HEK293 (cell line): ENCODE results near the gene ZNF479.
"Not testable (repeated sequence)": the region's sequence is repeated elsewhere in the genome, so short reads cannot be mapped to it uniquely, and the experiment has no call there.

Source experiments
- CTCF ChIA-PET: fragments of 350-600 bp; formaldehyde crosslinking; extraction: SDS; loops from one replicate; lab custom pipeline; 2021; ENCODE audit warnings: antibody characterized with exemption; lab: Yijun Ruan, JAX
- POLR2A ChIA-PET: fragments of 300-600 bp; formaldehyde crosslinking; extraction: SDS; loops from one replicate; lab custom pipeline; 2020; ENCODE audit warnings: antibody characterized with exemption, inconsistent platforms; lab: Yijun Ruan, JAX
- H3K27ac ChIP-seq: fragments of 200-500 bp; sonication (Bioruptor generic); 2 replicates; pipeline ENCODE4 v1.5.1; 2014; ENCODE audit warnings: low read depth, low read length, control low read depth, inconsistent platforms; ENCODE audit errors: extremely low read depth
- H3K36me3 ChIP-seq, 2 experiments: fragments of 200-500 bp in 1 of 2; sonication (Bioruptor generic) in 1 of 2; 1 replicate in 1 of 2; 2 replicates in 1 of 2; pipeline ENCODE4 v1.5.1; 2014 to 2017; ENCODE audit warnings: inconsistent platforms in 2 of 2, low read length in 2 of 2; ENCODE audit not compliant: control insufficient read depth in 2 of 2, insufficient read depth in 1 of 2
- H3K4me1 ChIP-seq: fragments of 200-500 bp; sonication (Bioruptor generic); 2 replicates; pipeline ENCODE4 v1.5.1; 2014; ENCODE audit warnings: mild to moderate bottlenecking, low read length, inconsistent platforms; ENCODE audit not compliant: control insufficient read depth, insufficient read depth
- H3K4me3 ChIP-seq: 2 replicates; pipeline ENCODE4 v1.5.1; 2011; ENCODE audit warnings: low read depth, mild to moderate bottlenecking, control low read depth, low read length, moderate library complexity
- H3K9me3 ChIP-seq: fragments of 200-500 bp; sonication (Bioruptor generic); 2 replicates; pipeline ENCODE4 v1.5.1; 2014; ENCODE audit warnings: low read depth, low read length, inconsistent platforms; ENCODE audit not compliant: control insufficient read depth, insufficient read depth
- KLF1 ChIP-seq: fragments of 450-650 bp; formaldehyde crosslinking; IDR thresholded peaks from 2 replicates; pipeline ENCODE4 v1.5.1; 2016; ENCODE audit warnings: missing biosample characterization, missing genetic modification characterization
- SETDB1 ChIP-seq: IDR thresholded peaks from one replicate; pipeline ENCODE4 v1.6.1; 2017; ENCODE audit warnings: mild to moderate bottlenecking, low read length, moderate library complexity, mixed read lengths; ENCODE audit not compliant: insufficient read length
- ZNF274 ChIP-seq, 2 experiments: fragments of 200-500 bp in 1 of 2; fragments of 450-650 bp in 1 of 2; sonication (Bioruptor generic) in 1 of 2; formaldehyde crosslinking in 1 of 2; IDR thresholded peaks; 2 replicates each; pipeline versions ENCODE4 v1.5.1 to v1.6.1; 2014 to 2016; ENCODE audit warnings: borderline replicate concordance in 1 of 2, inconsistent platforms in 1 of 2, low read length in 1 of 2, missing biosample characterization in 1 of 2, missing genetic modification characterization in 1 of 2
- ZNF311 ChIP-seq: fragments of 450-650 bp; formaldehyde crosslinking; IDR thresholded peaks from 2 replicates; pipeline ENCODE4 v1.5.1; 2017; ENCODE audit warnings: missing biosample characterization, missing genetic modification characterization, borderline replicate concordance
- ZNF600 ChIP-seq: fragments of 450-650 bp; formaldehyde crosslinking; IDR thresholded peaks from 2 replicates; pipeline ENCODE4 v1.5.1; 2016; ENCODE audit warnings: missing biosample characterization, missing genetic modification characterization
- ZNF629 ChIP-seq: fragments of 450-650 bp; formaldehyde crosslinking; IDR thresholded peaks from 2 replicates; pipeline ENCODE4 v1.5.1; 2017; ENCODE audit warnings: missing biosample characterization, missing genetic modification characterization
- TF ChIP-seq, protein P1 (sequence below): fragments of 450-650 bp; formaldehyde crosslinking; IDR thresholded peaks from 2 replicates; pipeline ENCODE4 v1.5.1; 2017; ENCODE audit warnings: missing biosample characterization, missing genetic modification characterization
- TF ChIP-seq, protein P2 (sequence below): fragments of 450-650 bp; formaldehyde crosslinking; IDR thresholded peaks from 2 replicates; pipeline ENCODE4 v1.5.1; 2017; ENCODE audit warnings: missing biosample characterization, missing genetic modification characterization
- TF ChIP-seq, protein P3 (sequence below): fragments of 450-650 bp; formaldehyde crosslinking; IDR thresholded peaks from 2 replicates; pipeline ENCODE4 v1.5.1; 2017; ENCODE audit warnings: missing biosample characterization, missing genetic modification characterization
- TF ChIP-seq, protein P4 (sequence below): fragments of 450-650 bp; formaldehyde crosslinking; IDR thresholded peaks from 2 replicates; pipeline ENCODE4 v1.5.1; 2017; ENCODE audit warnings: missing biosample characterization, mild to moderate bottlenecking, missing genetic modification characterization, moderate library complexity

The ZNF479 gene

DNA sequence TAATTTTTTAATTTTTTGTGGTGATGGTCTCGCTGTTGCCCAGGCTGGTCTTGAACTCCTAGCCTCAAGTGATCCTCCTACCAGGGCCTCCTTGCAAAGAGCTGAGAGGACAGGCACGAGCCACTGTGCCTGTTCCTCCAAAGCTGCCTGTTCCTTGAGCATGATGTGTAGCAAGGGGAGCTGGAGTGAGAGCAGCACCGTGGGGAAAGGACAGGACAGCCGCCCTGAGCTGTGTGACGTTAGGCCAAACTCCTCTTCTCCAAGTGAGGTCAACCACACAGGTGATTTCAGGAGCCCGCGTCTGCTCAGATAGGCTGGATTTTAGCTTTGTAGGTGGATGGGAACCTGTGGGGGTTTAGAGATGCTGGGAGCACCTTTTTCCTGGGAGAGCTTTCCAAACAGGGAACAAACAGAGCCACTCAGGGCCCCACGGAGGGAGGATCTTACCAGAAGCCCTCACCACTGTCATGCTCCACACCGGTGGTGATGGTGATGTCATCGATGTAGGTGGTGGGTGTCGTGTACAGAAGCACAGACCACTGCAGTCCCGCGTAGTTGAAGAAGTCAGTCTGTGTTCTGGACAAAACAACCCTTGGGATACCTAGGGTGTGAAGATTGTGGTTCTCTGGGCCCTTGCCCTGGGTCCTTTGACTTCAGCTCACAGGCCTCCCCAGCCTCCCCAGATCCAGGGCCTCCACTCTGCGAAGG lies 44.8 kb upstream of the ZNF479 start (continued):
- TF ChIP-seq, protein P1, sequence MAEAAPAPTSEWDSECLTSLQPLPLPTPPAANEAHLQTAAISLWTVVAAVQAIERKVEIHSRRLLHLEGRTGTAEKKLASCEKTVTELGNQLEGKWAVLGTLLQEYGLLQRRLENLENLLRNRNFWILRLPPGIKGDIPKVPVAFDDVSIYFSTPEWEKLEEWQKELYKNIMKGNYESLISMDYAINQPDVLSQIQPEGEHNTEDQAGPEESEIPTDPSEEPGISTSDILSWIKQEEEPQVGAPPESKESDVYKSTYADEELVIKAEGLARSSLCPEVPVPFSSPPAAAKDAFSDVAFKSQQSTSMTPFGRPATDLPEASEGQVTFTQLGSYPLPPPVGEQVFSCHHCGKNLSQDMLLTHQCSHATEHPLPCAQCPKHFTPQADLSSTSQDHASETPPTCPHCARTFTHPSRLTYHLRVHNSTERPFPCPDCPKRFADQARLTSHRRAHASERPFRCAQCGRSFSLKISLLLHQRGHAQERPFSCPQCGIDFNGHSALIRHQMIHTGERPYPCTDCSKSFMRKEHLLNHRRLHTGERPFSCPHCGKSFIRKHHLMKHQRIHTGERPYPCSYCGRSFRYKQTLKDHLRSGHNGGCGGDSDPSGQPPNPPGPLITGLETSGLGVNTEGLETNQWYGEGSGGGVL (tag by site-specific recombination): no peak
- TF ChIP-seq, protein P2, sequence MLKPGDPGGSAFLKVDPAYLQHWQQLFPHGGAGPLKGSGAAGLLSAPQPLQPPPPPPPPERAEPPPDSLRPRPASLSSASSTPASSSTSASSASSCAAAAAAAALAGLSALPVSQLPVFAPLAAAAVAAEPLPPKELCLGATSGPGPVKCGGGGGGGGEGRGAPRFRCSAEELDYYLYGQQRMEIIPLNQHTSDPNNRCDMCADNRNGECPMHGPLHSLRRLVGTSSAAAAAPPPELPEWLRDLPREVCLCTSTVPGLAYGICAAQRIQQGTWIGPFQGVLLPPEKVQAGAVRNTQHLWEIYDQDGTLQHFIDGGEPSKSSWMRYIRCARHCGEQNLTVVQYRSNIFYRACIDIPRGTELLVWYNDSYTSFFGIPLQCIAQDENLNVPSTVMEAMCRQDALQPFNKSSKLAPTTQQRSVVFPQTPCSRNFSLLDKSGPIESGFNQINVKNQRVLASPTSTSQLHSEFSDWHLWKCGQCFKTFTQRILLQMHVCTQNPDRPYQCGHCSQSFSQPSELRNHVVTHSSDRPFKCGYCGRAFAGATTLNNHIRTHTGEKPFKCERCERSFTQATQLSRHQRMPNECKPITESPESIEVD (tag by site-specific recombination): no peak
- no peak for TF ChIP-seq ZNF629 (tag by site-specific recombination)
- no peak for TF ChIP-seq ZNF311 (tag by site-specific recombination)

DNA sequence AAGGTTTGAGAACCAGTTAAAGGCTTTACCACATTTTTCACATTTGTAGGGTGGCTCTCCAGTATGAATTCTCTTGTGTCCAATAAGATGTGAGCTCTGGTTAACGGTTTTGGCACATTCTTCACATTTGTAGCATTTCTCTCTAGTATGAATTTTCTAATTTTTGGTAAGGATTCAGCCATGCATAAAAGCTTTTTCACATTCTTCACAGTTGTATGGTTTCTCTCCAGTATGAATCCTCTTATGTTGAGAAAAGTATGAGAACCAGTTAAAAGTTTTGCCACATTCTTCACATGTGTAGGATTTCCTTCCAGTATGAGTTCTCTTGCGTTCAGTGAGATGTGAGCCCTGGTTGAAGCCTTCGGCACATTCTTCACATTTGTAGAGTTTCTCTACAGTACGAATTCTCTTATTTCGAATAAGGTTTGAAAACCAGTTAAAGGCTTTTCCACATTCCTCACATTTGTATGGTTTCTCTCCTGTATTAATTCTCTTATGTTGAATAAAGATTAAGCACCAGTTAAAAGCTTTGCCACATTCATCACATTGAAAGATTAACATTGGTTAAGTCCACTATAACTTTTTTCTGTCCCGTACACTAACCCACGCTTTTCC lies 33.2 kb upstream of the ZNF479 start:
- POLR2A ChIA-PET: no interaction called here
- CTCF ChIA-PET: no interaction called here
- Histone ChIP-seq H3K4me1 (no peaks in the 10 kb centered on the region), H3K4me3 (no peak overlapping the region), H3K27ac (no peak overlapping the region), H3K9me3 (no peaks in the 10 kb centered on the region), H3K36me3 (no peaks in the 10 kb centered on the region)
- TF ChIP-seq, protein P3, sequence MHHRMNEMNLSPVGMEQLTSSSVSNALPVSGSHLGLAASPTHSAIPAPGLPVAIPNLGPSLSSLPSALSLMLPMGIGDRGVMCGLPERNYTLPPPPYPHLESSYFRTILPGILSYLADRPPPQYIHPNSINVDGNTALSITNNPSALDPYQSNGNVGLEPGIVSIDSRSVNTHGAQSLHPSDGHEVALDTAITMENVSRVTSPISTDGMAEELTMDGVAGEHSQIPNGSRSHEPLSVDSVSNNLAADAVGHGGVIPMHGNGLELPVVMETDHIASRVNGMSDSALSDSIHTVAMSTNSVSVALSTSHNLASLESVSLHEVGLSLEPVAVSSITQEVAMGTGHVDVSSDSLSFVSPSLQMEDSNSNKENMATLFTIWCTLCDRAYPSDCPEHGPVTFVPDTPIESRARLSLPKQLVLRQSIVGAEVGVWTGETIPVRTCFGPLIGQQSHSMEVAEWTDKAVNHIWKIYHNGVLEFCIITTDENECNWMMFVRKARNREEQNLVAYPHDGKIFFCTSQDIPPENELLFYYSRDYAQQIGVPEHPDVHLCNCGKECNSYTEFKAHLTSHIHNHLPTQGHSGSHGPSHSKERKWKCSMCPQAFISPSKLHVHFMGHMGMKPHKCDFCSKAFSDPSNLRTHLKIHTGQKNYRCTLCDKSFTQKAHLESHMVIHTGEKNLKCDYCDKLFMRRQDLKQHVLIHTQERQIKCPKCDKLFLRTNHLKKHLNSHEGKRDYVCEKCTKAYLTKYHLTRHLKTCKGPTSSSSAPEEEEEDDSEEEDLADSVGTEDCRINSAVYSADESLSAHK (tag by site-specific recombination): no peak
- no peak for TF ChIP-seq ZNF600 (tag by site-specific recombination)
- peak; percentile 57 for TF ChIP-seq ZNF274 (IDR thresholded peaks at IDR 0.05; ENCODE audit: low read length)
- TF ChIP-seq ZNF274 (tag by site-specific recombination; IDR thresholded peaks at IDR 0.05; ENCODE audit: borderline replicate concordance): no peak
- TF ChIP-seq, protein P4, sequence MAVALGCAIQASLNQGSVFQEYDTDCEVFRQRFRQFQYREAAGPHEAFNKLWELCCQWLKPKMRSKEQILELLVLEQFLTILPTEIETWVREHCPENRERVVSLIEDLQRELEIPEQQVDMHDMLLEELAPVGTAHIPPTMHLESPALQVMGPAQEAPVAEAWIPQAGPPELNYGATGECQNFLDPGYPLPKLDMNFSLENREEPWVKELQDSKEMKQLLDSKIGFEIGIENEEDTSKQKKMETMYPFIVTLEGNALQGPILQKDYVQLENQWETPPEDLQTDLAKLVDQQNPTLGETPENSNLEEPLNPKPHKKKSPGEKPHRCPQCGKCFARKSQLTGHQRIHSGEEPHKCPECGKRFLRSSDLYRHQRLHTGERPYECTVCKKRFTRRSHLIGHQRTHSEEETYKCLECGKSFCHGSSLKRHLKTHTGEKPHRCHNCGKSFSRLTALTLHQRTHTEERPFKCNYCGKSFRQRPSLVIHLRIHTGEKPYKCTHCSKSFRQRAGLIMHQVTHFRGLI (tag by site-specific recombination): no peak
- peak; percentile 69 for TF ChIP-seq SETDB1
- no peak for TF ChIP-seq KLF1 (tag by site-specific recombination)

DNA sequence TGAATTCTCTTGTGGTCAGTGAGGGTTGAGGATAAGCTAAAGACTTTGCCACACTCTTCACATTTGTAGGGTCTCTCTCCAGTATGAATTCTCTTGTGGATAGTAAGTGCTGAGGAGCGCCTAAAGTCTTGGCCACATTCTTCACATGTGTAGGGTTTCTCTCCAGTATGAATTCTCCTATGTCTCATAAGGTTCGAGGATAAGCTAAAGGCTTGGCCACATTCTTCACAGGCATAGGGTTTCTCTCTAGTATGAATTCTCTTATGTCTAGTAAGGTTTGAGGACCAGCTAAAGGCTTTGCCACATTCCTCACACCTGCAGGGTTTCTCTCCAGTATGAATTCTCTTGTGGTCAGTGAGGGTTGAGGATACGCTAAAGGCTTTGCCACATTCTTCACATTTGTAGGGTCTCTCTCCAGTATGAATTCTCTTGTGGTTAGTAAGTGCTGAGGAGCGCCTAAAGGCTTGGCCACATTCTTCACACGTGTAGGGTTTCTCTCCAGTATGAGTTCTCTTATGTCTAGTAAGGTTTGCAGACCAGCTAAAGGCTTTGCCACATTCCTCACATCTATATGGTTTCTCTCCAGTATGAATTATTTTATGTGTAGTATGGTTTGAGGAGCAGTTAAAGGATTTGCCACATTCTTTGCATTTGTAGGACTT lies 12.0 kb downstream of the ZNF479 start:
- CTCF ChIA-PET, H3K27ac ChIP-seq, H3K4me3 ChIP-seq, H3K9me3 ChIP-seq, H3K4me1 ChIP-seq, H3K36me3 ChIP-seq, POLR2A ChIA-PET: not testable (repeated sequence)
- peak; percentile 41; the same call in 1 of the 2 replicates for TF ChIP-seq ZNF274 (IDR thresholded peaks at IDR 0.05; ENCODE audit: low read length)
- peak; percentile 50; the same call in 1 of the 2 replicates for TF ChIP-seq ZNF274 (tag by site-specific recombination; IDR thresholded peaks at IDR 0.05; ENCODE audit: borderline replicate concordance)
- peak; percentile 34 for TF ChIP-seq SETDB1
